ENCODE results near the gene NKAPL.

Gene NKAPL

DNA sequence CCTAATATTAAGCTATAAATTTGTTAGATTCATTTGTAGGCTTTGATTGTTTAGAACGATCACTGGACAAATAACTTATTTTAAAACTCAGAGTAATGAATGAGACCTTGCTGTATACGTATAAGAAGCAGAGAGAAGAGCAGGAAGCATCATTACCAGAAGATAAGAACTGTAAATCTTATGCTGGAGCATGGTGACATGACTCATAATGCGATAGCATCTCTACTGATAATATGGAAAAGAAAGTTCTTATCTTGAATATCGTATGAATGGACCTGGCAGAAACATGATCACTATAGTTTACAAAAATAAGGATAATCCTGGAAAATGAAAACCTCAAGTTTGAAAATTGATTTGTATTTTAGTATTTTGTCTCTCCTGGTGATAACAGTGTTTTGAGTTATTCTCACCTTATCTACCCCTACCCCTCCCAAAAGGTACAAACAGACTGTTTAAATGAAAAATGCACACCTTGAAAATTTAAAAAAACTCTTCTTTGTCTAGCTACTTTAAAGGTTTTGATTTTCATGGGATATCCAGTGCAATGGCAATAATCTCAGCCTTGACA, 5.8 kb downstream of the NKAPL start:
- no peaks in the 10 kb centered on the region for H3K9me3 ChIP-seq (ENCODE audit: severe bottlenecking)
- 0 out of 2 replicates have a peak, but pooled peaks cover 8% of the 10 kb centered on the region for H3K36me3 ChIP-seq (ENCODE audit: low read depth)
- peaks cover 23% of the 10 kb centered on the region for H3K4me1 ChIP-seq (ENCODE audit: insufficient read depth, poor library complexity, severe bottlenecking)
- no peak for DNase-seq (ENCODE audit: low spot score)
- ATAC-seq (ENCODE audit: low read depth), result no peak
- H3K27me3 ChIP-seq (ENCODE audit: insufficient read depth, poor library complexity, severe bottlenecking), result no peaks in the 10 kb centered on the region
- H3K4me3 ChIP-seq (ENCODE audit: severe bottlenecking), result no peak overlapping the region
- no peak overlapping the region for H3K27ac ChIP-seq (ENCODE audit: poor library complexity, severe bottlenecking)
- TF ChIP-seq, protein P1, sequence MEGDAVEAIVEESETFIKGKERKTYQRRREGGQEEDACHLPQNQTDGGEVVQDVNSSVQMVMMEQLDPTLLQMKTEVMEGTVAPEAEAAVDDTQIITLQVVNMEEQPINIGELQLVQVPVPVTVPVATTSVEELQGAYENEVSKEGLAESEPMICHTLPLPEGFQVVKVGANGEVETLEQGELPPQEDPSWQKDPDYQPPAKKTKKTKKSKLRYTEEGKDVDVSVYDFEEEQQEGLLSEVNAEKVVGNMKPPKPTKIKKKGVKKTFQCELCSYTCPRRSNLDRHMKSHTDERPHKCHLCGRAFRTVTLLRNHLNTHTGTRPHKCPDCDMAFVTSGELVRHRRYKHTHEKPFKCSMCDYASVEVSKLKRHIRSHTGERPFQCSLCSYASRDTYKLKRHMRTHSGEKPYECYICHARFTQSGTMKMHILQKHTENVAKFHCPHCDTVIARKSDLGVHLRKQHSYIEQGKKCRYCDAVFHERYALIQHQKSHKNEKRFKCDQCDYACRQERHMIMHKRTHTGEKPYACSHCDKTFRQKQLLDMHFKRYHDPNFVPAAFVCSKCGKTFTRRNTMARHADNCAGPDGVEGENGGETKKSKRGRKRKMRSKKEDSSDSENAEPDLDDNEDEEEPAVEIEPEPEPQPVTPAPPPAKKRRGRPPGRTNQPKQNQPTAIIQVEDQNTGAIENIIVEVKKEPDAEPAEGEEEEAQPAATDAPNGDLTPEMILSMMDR (IDR thresholded peaks at IDR 0.05; ENCODE audit: poor library complexity, severe bottlenecking), result no peak

DNA sequence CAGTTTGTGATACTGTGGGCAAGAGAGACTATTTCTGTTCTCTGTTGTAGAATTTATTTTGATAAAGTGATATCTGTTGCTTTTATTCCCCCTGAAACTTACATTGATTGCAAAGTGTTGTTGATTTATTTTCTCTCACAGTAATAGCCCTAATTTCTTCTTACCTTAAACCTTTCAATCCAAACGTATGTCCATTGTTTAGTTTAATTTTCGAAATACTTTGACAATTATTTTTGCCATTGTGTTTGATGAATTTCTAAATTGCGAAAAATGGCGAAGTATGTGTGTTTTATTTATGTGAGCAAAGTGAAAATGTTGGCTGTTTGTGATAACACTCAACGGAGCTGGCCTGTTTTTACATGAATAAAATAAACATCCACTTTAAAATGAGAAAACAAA, 7.5 kb downstream of the NKAPL start:
- Histone ChIP-seq H3K27ac (ENCODE audit: poor library complexity, severe bottlenecking) (peak overlapping the region; percentile 58), H3K27me3 (ENCODE audit: insufficient read depth, poor library complexity, severe bottlenecking) (no peaks in the 10 kb centered on the region), H3K4me3 (ENCODE audit: severe bottlenecking) (peak overlapping the region; percentile 97)

DNA sequence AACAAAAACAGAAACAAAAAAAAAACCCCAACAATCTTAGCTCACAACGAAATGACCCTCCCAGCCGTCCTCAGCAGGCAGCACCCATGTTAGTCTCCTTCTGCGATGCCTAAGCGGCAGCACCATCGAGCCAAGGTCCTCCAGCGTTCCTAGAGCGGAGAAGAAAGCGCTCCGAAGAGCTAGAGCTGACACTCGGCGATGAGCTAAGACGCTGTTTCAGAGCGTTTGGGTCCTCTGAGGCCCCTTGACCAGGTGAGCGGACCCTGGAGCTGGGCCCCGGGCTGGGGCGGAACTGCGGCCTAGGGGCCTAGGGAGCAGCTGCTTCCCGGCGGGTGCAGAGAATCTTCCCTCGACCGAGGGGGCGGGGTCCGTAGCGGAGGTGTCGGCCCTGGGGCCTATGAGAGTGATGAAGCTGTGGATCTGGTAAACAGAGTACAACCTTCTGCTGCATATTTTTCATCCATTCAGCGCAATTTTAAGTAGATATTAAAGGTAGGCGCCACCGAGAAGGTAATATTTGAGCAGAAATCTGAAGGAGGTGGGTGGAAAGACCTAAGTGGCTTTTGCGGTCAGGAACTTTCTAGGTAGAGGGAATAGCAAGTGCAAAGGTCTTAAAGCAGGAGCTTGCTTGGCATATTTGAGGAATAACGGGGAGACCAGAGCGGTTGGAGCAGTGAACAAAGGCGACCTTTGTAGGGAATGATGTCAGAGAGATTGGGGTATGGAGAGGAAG, 8.0 kb downstream of the NKAPL start, which contains the start of gene ZSCAN26:
ZSCAN26 (plus strand) TSS at position 182 of the 733 bp plus-strand sequence. CDS start 4,777 bp downstream, outside the sequence.
- H3K4me3 ChIP-seq (ENCODE audit: severe bottlenecking), result peak within 1 kb of the TSS; percentile 97
- DNase-seq (ENCODE audit: low spot score) (peak; percentile 72), ATAC-seq (ENCODE audit: low read depth) (peak; percentile 94)
- H3K27me3 ChIP-seq (ENCODE audit: insufficient read depth, poor library complexity, severe bottlenecking), result no peaks in the 10 kb centered on the region
- H3K36me3 ChIP-seq (ENCODE audit: low read depth), result peaks cover 13% of the 10 kb centered on the region; the same call in 1 of the 2 replicates
- H3K4me1 ChIP-seq (ENCODE audit: insufficient read depth, poor library complexity, severe bottlenecking), result peaks cover 23% of the 10 kb centered on the region
- TF ChIP-seq, protein P1 (IDR thresholded peaks at IDR 0.05; ENCODE audit: poor library complexity, severe bottlenecking), result no peak
- H3K27ac ChIP-seq (ENCODE audit: poor library complexity, severe bottlenecking), result peak within 1 kb of the TSS; percentile 58
- H3K9me3 ChIP-seq (ENCODE audit: severe bottlenecking), result no peaks in the 10 kb centered on the region

More for the DNA sequence above, 7.5 kb downstream of the NKAPL start:
- TF ChIP-seq, protein P1 (IDR thresholded peaks at IDR 0.05; ENCODE audit: poor library complexity, severe bottlenecking), result no peak
- H3K36me3 ChIP-seq (ENCODE audit: low read depth), result peaks cover 13% of the 10 kb centered on the region; the same call in 1 of the 2 replicates
- no peak for ATAC-seq (ENCODE audit: low read depth)
- no peak for DNase-seq (ENCODE audit: low spot score)
- H3K4me1 ChIP-seq (ENCODE audit: insufficient read depth, poor library complexity, severe bottlenecking), result peaks cover 23% of the 10 kb centered on the region
- H3K9me3 ChIP-seq (ENCODE audit: severe bottlenecking), result no peaks in the 10 kb centered on the region

DNA sequence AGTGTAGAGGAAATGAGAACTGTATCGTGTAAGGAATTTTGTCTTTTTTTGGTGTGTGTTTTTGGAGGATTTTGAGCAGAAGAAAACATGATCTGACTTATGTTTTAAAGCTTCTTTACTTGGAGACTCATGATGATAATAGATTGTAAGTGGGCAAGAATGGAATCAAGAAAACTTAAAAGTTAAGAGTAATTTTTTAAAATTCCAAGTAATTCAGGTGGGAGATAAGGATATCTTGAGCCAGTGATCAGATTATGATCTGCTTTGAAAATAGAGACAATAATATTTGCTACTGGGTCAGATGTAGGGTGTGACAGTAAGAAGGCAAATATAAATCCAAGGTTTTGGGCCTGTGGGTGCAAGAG, 8.6 kb downstream of the NKAPL start:
- Histone ChIP-seq H3K4me3 (ENCODE audit: severe bottlenecking) (peak overlapping the region; percentile 97), H3K36me3 (ENCODE audit: low read depth) (peaks cover 13% of the 10 kb centered on the region; the same call in 1 of the 2 replicates), H3K9me3 (ENCODE audit: severe bottlenecking) (no peaks in the 10 kb centered on the region), H3K27me3 (ENCODE audit: insufficient read depth, poor library complexity, severe bottlenecking) (no peaks in the 10 kb centered on the region), H3K27ac (ENCODE audit: poor library complexity, severe bottlenecking) (peak overlapping the region; percentile 58), H3K4me1 (ENCODE audit: insufficient read depth, poor library complexity, severe bottlenecking) (peaks cover 23% of the 10 kb centered on the region)
- TF ChIP-seq, protein P1 (IDR thresholded peaks at IDR 0.05; ENCODE audit: poor library complexity, severe bottlenecking), result no peak
- DNase-seq (ENCODE audit: low spot score), result no peak
- no peak for ATAC-seq (ENCODE audit: low read depth)

All from RWPE2 (cell line).